ENCODE data around the gene ECE1. TPM values are rescaled to one million over a fixed set of nuclear protein-coding genes. Genes with fewer than 3 reads are reported as not detected.

The ECE1 gene
- total and polyA plus RNA-seq, 3 donors from 2014 or later, result 66.1 to 101 (median 96.4) TPM

DNA sequence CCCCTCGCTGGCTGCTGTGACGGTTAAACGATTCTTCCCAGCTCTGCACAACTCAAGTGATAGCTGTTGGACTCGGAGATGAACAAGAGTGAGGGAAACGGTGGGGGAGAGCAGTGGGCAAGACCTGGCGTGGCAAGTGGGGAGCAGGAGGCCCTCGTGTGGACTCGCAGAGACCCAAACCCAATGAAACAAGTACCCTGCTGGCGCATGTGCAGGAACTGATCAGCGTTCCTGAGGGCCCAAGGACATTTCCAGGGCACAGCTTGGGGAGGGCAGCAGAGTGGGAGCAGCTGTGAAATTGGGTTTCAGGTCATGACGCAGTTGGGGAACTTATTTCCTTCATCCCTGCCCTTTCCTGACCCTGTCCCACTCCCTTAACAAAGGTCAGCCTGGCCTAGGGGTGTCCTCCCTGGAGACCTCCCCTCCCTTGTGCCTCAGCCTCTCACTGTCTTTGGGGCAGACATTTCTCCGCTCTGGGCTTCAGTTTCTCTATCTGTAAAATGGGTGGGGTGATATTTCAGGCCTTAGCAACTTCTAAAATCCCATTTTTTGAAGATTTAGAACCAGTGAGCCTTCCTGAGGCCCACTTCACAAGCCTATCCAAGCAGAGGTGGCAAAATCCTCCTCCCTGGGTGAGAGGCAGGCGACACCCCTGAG, 27.9 kb upstream of the ECE1 start:
- no peaks in the 10 kb centered on the region for H3K27me3 ChIP-seq
- peaks cover 76% of the 10 kb centered on the region for H3K4me1 ChIP-seq
- no peaks in the 10 kb centered on the region for H3K9me3 ChIP-seq
- no peak overlapping the region for H3K4me3 ChIP-seq
- no peaks in the 10 kb centered on the region for H3K36me3 ChIP-seq (ENCODE audit: low read depth, missing control alignments)
- intact Hi-C loops (cut with DNase I; ENCODE audit: low total_unique reads), result no loop called here
- TF ChIP-seq POLR2A (IDR thresholded peaks at IDR 0.05), result no peak
- TF ChIP-seq, protein P1, sequence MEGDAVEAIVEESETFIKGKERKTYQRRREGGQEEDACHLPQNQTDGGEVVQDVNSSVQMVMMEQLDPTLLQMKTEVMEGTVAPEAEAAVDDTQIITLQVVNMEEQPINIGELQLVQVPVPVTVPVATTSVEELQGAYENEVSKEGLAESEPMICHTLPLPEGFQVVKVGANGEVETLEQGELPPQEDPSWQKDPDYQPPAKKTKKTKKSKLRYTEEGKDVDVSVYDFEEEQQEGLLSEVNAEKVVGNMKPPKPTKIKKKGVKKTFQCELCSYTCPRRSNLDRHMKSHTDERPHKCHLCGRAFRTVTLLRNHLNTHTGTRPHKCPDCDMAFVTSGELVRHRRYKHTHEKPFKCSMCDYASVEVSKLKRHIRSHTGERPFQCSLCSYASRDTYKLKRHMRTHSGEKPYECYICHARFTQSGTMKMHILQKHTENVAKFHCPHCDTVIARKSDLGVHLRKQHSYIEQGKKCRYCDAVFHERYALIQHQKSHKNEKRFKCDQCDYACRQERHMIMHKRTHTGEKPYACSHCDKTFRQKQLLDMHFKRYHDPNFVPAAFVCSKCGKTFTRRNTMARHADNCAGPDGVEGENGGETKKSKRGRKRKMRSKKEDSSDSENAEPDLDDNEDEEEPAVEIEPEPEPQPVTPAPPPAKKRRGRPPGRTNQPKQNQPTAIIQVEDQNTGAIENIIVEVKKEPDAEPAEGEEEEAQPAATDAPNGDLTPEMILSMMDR (IDR thresholded peaks at IDR 0.05), result no peak
- H3K27ac ChIP-seq, result peak overlapping the region; percentile 90 to 93
- no peak for DNase-seq
- 60 to 71% methylated on average over 13 of the region's 13 CpGs for WGBS, 2 donors

DNA sequence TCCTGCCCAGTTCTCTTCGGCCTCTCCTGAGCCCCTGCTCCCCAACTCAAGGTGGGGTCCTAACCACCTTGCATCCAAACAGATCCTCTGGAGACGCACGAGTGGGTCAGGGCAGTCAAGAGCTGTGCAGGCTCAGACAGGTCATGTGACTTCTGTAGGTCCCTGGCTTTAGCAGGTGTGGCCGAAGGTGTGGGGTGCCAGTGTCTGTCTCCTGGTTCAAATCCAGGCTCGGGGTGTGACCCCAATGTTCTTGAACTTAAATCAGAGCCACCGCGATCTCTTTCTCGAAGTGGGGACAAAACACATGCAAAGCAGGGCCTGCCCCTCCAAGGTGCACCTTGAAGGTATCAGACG, 27.4 kb upstream of the ECE1 start:
- no peaks in the 10 kb centered on the region for H3K9me3 ChIP-seq

DNA sequence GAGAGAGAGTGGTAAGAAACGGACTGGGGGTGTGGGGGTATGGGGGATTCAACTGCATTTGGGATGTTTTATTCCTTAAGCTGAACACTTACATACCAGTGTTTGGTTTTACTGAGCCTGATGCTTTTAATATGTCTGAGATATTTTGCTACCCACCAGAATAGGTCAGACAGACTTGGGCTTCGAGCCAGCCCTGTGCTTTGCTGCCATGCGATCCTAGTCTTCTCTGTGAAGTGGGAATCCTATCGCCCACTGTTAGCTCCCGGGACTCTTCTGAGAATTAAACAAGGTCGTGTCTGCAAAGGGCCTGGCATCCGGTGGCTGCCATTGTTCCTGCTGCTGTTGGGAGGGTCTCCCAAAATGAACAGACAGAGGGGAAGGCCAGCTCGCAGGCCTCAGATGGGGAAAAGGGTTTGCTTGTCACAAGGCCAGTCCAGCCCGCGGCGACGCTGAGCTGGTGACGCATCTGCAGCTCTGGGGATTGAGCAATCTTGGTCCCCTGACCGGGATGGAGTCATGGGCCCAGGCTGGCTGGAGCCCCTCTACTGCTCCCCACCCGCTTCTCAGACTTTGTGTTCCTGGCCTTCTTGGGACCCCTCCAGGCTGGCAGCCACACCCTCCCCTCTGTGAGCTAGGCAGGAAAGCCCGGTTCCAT, 26.9 kb upstream of the ECE1 start:
- peak; percentile 72 for DNase-seq
- 70 to 80% methylated on average over 9 to 16 of the region's 16 CpGs for WGBS, 2 donors
- Histone ChIP-seq H3K9me3 (no peaks in the 10 kb centered on the region), H3K4me3 (no peak overlapping the region), H3K27ac (peak overlapping the region; percentile 90 to 93), H3K4me1 (peaks cover 67% of the 10 kb centered on the region), H3K27me3 (no peaks in the 10 kb centered on the region), H3K36me3 (ENCODE audit: low read depth, missing control alignments) (no peaks in the 10 kb centered on the region)
- no peak for TF ChIP-seq POLR2A (IDR thresholded peaks at IDR 0.05)
- TF ChIP-seq, protein P1 (IDR thresholded peaks at IDR 0.05), result no peak
- intact Hi-C loops (cut with DNase I; ENCODE audit: low total_unique reads), result no loop called here

More for the DNA sequence above, 27.4 kb upstream of the ECE1 start:
- no peak overlapping the region for H3K4me3 ChIP-seq
- peaks cover 72% of the 10 kb centered on the region for H3K4me1 ChIP-seq
- no peak for DNase-seq
- H3K36me3 ChIP-seq (ENCODE audit: low read depth, missing control alignments), result no peaks in the 10 kb centered on the region
- TF ChIP-seq, protein P1 (IDR thresholded peaks at IDR 0.05), result no peak
- no peak for TF ChIP-seq POLR2A (IDR thresholded peaks at IDR 0.05)
- intact Hi-C loops (cut with DNase I; ENCODE audit: low total_unique reads), result no loop called here
- no peaks in the 10 kb centered on the region for H3K27me3 ChIP-seq
- WGBS, 2 donors, result 76 to 83% methylated on average over 8 to 9 of the region's 9 CpGs
- peak overlapping the region; percentile 90 to 93 for H3K27ac ChIP-seq

DNA sequence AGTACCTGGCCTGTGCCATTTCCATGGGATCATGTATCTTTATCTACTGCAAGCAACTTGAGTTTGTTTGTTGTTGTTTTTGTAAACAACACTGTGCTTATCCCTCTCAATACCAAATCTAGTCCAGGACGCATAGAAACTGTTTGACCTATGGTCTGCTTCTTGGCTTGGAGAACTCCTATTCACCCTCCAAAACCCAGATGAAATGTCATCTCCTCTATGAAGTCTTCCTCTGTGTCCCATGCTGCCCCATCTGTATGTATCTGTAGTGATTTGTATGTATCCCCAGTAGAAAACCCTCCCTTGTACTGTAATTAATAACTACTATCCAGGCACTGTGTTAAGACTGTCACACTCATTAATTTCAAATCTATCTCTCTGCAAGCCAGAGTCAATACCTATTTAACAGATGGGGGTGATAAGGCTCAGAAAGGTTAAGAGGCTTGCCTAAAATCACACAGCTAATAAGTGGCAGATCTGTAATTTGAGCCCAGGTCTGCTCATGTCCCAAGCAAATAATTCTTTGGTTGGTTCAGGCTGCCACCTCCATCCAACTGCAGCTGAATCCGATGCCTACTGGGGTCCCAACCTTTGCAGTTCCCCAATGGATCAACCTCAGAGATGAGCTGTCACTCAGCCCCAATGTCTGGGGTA, 24.6 kb upstream of the ECE1 start:
- Histone ChIP-seq H3K9me3 (no peaks in the 10 kb centered on the region), H3K4me1 (peaks cover 53% of the 10 kb centered on the region), H3K27ac (peak overlapping the region in 1 of 2 donors; percentile 93), H3K4me3 (no peak overlapping the region), H3K27me3 (no peaks in the 10 kb centered on the region), H3K36me3 (ENCODE audit: low read depth, missing control alignments) (no peaks in the 10 kb centered on the region)
- WGBS, 2 donors, result 84 to 97% methylated on average over 2 of the region's 2 CpGs
- DNase-seq, result no peak
- no peak for TF ChIP-seq POLR2A (IDR thresholded peaks at IDR 0.05)
- TF ChIP-seq, protein P1 (IDR thresholded peaks at IDR 0.05), result no peak
- intact Hi-C loops (cut with DNase I; ENCODE audit: low total_unique reads), result no loop called here
